NCI-H128 (cell line): ENCODE results near the gene GGTA1.

Source experiments
- DNase-seq: peaks from one replicate; lab custom pipeline; 2025; ENCODE audit not compliant: unreplicated experiment; lab: John Stamatoyannopoulos, UW

Gene GGTA1

GRCh38 chr9:121500165-121500478, 478 bp upstream of the GGTA1 start:
- DNase-seq, result no peak

DNA sequence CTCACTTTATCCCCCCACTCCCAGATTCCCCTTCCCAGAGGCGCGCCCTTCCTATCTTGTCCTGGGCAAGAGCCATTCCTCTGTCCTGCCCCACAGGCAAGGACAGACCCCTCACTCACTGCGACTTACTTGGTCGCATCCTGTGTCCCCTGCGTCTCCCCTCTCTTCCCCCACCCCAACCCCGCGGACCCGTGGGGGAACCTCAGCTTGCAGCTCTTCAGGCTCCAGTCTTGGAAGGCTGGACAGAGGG, 542 bp downstream of the GGTA1 start:
- no peak for DNase-seq

- no peak for DNase-seq
Measured at GRCh38 chr9:121498487-121499176, 1.0 kb downstream of the GGTA1 start.

- peak; percentile 41 for DNase-seq
Measured at GRCh38 chr9:121498150-121498486, 1.5 kb downstream of the GGTA1 start.

- DNase-seq, result no peak
Measured at GRCh38 chr9:121495976-121496375, 3.7 kb downstream of the GGTA1 start.

GRCh38 chr9:121494192-121494591, 5.5 kb downstream of the GGTA1 start:
- DNase-seq, result no peak

- no peak for DNase-seq
Measured at GRCh38 chr9:121491111-121491510, 8.5 kb downstream of the GGTA1 start.

DNA sequence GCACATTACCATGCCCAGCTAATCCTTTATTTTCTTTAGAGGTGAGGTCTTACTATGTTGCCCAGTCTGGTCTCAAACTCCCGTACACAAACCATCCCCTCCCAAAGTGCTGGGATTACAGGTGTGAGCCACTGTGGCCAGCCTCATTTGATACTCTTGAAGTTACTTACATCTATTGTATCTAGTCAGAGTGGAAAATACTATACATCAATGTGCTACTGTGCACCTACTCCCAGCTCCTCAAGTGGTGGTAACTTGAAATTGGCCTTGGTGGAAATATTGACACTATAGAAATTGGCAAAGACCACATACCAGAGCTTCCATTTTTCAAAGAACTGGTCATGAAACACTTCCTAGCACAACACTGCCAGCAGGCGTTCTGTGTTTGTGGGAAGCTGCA, 10.3 kb downstream of the GGTA1 start:
- DNase-seq, result no peak

DNA sequence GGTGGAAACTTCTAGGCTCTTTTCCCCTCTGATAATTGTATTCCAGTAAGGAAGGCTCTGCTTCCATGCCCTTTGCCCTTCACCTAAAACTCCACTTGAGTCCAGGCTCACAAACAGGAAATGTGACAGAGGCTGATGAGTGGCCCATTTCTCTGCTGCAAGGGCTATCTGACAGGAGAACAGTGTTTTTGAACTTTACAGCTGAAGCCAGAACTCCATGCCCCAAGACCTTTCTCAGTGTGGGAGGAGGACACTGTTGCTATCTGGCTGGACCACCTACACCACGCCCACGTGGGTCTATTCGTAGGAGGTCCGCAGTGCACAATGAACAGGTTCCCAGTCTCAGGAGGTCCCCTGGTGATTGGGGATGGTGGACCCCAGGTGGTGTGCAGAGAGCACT, 13.6 kb downstream of the GGTA1 start:
- DNase-seq, result no peak

DNA sequence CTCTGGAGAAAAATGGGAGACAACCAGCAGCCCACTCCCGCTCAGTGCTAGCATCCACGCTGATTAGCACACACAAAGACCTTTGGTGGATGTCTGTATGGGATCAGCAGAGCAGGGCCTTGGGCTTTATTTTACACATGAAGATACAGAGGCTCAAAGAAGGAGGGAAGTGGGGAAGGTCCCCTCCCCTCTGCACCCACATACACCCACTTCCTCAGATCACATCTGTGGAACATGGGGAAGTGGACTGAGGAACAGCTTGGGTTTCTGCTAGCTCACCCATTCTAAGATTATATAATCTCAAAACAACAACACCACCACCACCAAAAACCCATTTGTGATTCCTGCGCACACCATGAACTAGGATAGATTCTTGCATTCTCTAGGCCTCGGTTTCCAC, 14.0 kb downstream of the GGTA1 start:
- no peak for DNase-seq

GRCh38 chr9:121484651-121485446, 14.8 kb downstream of the GGTA1 start:
- no peak for DNase-seq

- no peak for DNase-seq
Measured at GRCh38 chr9:121483473-121484031, 16.1 kb downstream of the GGTA1 start.

GRCh38 chr9:121483049-121483448, 16.6 kb downstream of the GGTA1 start:
- DNase-seq, result no peak

GRCh38 chr9:121478816-121479676, 20.6 kb downstream of the GGTA1 start:
- no peak for DNase-seq

DNA sequence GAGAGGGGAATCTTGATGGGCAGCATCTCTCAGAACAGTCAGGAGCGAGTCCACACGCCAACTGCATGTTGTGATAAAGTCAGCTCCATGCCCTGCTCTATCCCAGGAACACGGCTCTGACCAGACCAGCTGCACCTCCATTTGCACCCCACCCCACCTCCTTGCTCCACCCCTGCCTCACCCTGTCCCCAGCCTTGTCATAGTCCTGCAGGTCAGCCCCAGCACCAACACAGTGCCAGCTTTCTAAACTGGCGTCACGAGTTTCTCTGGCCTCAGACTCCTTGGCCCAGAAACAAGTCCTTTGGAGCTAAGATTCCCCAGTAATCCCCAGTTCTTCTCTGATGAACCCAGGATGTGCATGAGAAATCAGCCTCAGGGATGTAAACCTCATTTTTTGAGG, 23.5 kb downstream of the GGTA1 start:
- no peak for DNase-seq

- DNase-seq, result no peak
Measured at GRCh38 chr9:121474231-121474947, 25.3 kb downstream of the GGTA1 start.

DNA sequence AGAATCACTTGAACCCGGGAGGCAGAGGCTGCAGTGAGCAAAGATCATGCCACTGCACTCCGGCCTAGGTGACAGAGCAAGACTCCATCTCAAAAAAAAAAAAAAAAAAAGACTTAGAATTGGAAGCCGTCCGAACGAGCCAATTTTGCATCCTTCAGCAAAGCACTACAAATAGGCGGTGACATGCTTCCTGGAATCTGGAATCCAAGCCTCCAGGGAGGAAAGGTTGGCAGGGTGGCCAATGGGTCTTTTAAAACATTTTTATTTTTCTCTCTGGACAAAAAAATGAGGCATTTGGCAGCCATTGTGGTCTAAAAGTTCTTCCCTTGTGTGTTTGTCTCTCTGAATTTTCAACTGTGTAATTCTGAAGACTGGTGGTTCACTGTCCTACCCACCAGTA, 26.4 kb downstream of the GGTA1 start:
- no peak for DNase-seq

DNA sequence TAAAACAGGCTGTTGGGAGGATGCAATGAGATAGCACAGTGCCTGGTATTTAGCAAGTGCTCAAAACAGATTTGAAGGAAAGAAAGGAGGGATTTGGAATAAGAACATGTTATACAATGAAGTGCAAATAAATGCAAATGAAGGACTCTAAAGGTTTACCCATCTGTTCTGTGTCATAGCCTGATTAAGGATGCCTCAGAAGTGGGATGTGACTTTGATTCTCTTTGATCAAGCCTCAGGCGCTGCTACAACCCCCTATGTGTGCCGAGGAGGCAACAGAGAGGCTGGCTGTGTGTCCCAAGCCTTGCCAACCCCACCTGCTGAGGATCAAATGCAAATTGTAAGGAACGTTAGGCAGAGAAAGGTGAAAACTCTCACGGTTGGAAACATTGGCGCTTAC, 27.2 kb downstream of the GGTA1 start:
- DNase-seq, result no peak

DNA sequence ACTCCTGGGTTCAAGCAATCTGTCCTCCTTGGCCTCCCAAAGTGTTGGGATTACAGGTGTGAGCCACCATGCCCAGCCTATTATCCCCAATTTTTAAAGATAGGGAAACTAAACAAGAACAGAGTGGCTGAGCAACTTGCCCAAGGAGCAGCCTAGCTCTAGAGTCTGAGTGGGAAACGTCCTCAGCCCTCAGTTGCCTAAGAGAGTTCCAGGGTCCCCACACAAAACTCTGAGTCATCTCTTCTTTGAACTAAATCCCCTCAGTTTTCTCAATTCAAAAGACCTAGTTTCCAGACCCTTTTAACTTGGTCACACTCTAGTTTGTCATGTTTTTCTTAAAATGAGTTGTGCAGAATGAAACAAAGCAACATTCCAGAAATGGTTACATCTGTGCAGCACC, 33.5 kb downstream of the GGTA1 start:
- DNase-seq, result no peak

- no peak for DNase-seq
Measured at GRCh38 chr9:121464968-121465367, 34.7 kb downstream of the GGTA1 start.

DNA sequence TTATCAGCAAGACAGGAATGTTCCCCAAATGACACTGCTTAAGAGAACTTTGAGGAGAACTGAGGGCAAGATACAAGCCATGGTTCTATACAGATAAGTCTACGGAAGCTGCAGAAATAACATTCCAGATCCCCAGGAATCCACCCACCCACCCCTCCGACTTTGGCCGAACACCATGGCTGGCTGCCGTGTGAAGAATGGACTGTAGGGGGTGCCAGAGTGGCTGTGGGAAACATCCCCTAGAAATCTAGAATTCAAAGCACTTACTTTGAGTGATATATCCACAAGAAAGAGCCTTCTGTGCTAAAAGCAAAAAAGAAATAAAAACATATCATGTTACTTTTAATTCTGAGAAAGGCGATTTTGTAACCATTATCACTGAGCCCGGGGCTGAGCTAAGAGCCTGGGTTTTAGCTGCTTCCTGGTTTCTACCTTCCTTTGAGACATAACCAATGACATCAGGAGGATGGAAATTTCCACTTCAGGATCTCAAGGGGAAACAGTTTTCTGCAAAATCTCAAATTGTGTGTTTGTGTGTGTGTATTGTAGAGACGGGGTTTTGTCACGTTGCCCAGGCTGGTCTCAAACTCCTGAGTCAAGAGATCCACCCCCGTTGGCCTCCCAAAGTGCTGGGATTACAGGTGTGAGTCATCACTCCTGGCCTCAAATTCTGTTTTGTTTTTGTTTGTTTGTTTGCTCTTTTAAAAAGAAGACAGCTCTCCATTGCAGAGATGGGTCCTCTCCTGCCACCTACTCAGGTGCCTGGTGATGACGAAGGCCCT, 36.4 kb downstream of the GGTA1 start:
- no peak for DNase-seq
